HepG2 (cell line): ENCODE data around the gene LTB4R2. TPM values are rescaled to one million over a fixed set of nuclear protein-coding genes. Genes with fewer than 3 reads are reported as not detected.

Experiments used
- GLI4 ChIP-seq: sonication (generic); formaldehyde crosslinking; IDR thresholded peaks from 2 replicates; pipeline ENCODE4 v1.5.1; 2020; ENCODE audit warnings: missing genetic modification reagents, mild to moderate bottlenecking, moderate library complexity, borderline replicate concordance
- IKZF4 ChIP-seq: sonication (generic); formaldehyde crosslinking; IDR thresholded peaks from 2 replicates; pipeline ENCODE4 v1.5.1; 2020; ENCODE audit warnings: borderline replicate concordance, mild to moderate bottlenecking, low read depth, missing genetic modification reagents; ENCODE audit errors: not compliant biosample characterization
- KAT2B ChIP-seq: fragments of 150-350 bp; IDR thresholded peaks from 2 replicates; pipeline ENCODE4 v1.6.1; 2014; ENCODE audit warnings: low read depth, low read length, borderline replicate concordance
- KAT7 ChIP-seq: IDR thresholded peaks from 2 replicates; pipeline ENCODE4 v1.6.1; 2018; ENCODE audit warnings: borderline replicate concordance, missing compliant biosample characterization
- NR2C2 ChIP-seq: sonication (generic); formaldehyde crosslinking; IDR thresholded peaks from 2 replicates; pipeline ENCODE4 v1.4.0; 2020; ENCODE audit warnings: missing genetic modification reagents, mild to moderate bottlenecking, moderate library complexity, borderline replicate concordance
- POLR2G ChIP-seq: fragments of 200-400 bp; formaldehyde crosslinking; IDR thresholded peaks from 2 replicates; pipeline ENCODE4 v1.6.1; 2018; ENCODE audit warnings: mild to moderate bottlenecking, low read depth, low read length, moderate library complexity
- PTBP1 ChIP-seq: fragments of 200-400 bp; formaldehyde crosslinking; IDR thresholded peaks from 2 replicates; pipeline ENCODE4 v1.6.1; 2018; ENCODE audit warnings: low read length, low read depth; ENCODE audit not compliant: poor library complexity, severe bottlenecking
- ZNF101 ChIP-seq: sonication (generic); formaldehyde crosslinking; IDR thresholded peaks from 2 replicates; pipeline ENCODE4 v1.4.0; 2020; ENCODE audit warnings: mild to moderate bottlenecking, low read depth, missing genetic modification reagents, borderline replicate concordance
- ZNF556 ChIP-seq: sonication (generic); formaldehyde crosslinking; IDR thresholded peaks from 2 replicates; pipeline ENCODE4 v1.4.0; 2020; ENCODE audit warnings: mild to moderate bottlenecking, missing genetic modification reagents, borderline replicate concordance
- ZNF746 ChIP-seq: sonication (generic); formaldehyde crosslinking; IDR thresholded peaks from 2 replicates; pipeline ENCODE4 v1.8.0; 2022; ENCODE audit warnings: mild to moderate bottlenecking, missing genetic modification reagents
- polyA plus RNA-seq, 8 experiments: library from polyadenylated mRNA; depleted of rRNA in 3 of 8; stranded (reverse) in 7 of 8; unstranded in 1 of 8; fragments of >200 nt; fragmentation: Illumina TruSeq in 4 of 8; extraction: Trizol in 4 of 8; gene quantifications; 2 replicates each; pipeline versions ENCODE4 v1.2.1 to v1.2.3, GENCODE V29; 2011 to 2016; ENCODE audit warnings: low read depth in 4 of 8, missing spikeins in 1 of 8, mixed read lengths in 1 of 8; ENCODE audit not compliant: insufficient read depth in 1 of 8
- total RNA-seq, 5 experiments: library from RNA; depleted of rRNA; stranded (reverse); fragments of >200 nt; fragmentation: Illumina TruSeq; extraction: Trizol; gene quantifications; 2 replicates each; pipeline ENCODE4 v1.2.3, GENCODE V29; 2016; ENCODE audit warnings: low read depth in 1 of 5
- TF ChIP-seq, protein P1 (sequence below): IDR thresholded peaks from 2 replicates; pipeline ENCODE4 v1.6.1; 2016; ENCODE audit warnings: low read depth, missing genetic modification reagents, missing compliant biosample characterization
- TF ChIP-seq, protein P2 (sequence below): sonication (generic); formaldehyde crosslinking; conservative IDR thresholded peaks from 2 replicates; pipeline ENCODE4 v1.4.0; 2020; ENCODE audit warnings: missing genetic modification reagents
- TF ChIP-seq, protein P3 (sequence below): sonication (generic); formaldehyde crosslinking; IDR thresholded peaks from 2 replicates; pipeline ENCODE4 v1.5.1; 2020; ENCODE audit warnings: missing genetic modification reagents, mild to moderate bottlenecking, borderline replicate concordance
- TF ChIP-seq, protein P4 (sequence below): sonication (generic); formaldehyde crosslinking; IDR thresholded peaks from 2 replicates; pipeline ENCODE4 v1.5.0; 2020; ENCODE audit warnings: missing genetic modification reagents, mild to moderate bottlenecking, borderline replicate concordance
- TF ChIP-seq, protein P5 (sequence below): IDR thresholded peaks from 2 replicates; pipeline ENCODE4 v1.6.1; 2012; ENCODE audit warnings: low read depth, low read length, improper control_type of control experiment

LTB4R2 gene
- total and polyA plus RNA-seq, 2 of the 13 experiments (the other 11 are each of a cell fraction or from before 2014, with no cell fraction given), result 3.9 to 6.9 TPM

DNA sequence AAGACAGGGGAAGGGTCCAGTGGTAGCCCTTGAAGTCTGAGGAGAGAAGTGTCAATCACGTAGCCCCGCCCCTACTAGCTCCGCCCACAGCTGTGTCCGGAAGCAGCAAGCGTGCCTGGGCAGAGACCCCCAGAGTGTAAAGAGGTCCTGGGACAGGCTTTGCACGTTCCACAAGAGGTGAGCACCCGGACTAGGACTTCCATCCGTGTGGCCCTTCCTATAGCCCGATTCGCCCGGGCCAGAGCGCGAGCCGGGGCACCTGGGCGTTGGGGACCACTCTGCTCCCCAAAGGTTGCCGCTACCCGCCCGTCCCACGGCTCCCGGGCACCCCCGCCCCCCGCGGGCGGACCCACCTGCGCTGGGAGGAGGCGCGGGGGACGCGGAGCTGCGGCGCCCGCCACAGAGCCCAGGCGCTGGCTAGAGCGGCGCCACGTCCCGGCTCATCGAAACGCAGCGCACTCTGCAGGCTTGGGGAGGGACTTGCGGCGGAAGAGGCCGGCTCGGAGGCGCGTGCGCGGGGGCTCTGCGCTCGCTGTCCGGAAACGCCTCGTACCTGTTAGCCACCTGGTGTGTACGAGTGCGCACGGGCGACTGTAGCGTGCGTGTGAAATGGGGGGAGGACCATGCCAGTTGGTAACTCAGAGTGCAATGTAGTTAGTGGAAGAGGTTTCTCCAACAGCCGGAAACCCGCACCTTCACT is 38.7 kb upstream of the LTB4R2 start, which contains the start of gene RABGGTA (continued):
- TF ChIP-seq, protein P1, sequence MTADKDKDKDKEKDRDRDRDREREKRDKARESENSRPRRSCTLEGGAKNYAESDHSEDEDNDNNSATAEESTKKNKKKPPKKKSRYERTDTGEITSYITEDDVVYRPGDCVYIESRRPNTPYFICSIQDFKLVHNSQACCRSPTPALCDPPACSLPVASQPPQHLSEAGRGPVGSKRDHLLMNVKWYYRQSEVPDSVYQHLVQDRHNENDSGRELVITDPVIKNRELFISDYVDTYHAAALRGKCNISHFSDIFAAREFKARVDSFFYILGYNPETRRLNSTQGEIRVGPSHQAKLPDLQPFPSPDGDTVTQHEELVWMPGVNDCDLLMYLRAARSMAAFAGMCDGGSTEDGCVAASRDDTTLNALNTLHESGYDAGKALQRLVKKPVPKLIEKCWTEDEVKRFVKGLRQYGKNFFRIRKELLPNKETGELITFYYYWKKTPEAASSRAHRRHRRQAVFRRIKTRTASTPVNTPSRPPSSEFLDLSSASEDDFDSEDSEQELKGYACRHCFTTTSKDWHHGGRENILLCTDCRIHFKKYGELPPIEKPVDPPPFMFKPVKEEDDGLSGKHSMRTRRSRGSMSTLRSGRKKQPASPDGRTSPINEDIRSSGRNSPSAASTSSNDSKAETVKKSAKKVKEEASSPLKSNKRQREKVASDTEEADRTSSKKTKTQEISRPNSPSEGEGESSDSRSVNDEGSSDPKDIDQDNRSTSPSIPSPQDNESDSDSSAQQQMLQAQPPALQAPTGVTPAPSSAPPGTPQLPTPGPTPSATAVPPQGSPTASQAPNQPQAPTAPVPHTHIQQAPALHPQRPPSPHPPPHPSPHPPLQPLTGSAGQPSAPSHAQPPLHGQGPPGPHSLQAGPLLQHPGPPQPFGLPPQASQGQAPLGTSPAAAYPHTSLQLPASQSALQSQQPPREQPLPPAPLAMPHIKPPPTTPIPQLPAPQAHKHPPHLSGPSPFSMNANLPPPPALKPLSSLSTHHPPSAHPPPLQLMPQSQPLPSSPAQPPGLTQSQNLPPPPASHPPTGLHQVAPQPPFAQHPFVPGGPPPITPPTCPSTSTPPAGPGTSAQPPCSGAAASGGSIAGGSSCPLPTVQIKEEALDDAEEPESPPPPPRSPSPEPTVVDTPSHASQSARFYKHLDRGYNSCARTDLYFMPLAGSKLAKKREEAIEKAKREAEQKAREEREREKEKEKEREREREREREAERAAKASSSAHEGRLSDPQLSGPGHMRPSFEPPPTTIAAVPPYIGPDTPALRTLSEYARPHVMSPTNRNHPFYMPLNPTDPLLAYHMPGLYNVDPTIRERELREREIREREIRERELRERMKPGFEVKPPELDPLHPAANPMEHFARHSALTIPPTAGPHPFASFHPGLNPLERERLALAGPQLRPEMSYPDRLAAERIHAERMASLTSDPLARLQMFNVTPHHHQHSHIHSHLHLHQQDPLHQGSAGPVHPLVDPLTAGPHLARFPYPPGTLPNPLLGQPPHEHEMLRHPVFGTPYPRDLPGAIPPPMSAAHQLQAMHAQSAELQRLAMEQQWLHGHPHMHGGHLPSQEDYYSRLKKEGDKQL, result 0 out of 2 replicates have a peak, but pooled peaks have one; percentile 80
- TF ChIP-seq KAT7 (CRISPR knock-in tag) (peak; percentile 100), ZNF746 (CRISPR knock-in tag) (peak; percentile 82), KAT2B (no peak), IKZF4 (CRISPR knock-in tag) (peak; percentile 91), PTBP1 (no peak), NR2C2 (CRISPR knock-in tag) (peak; percentile 94), GLI4 (CRISPR knock-in tag) (peak; percentile 97), ZNF556 (peak; percentile 100), POLR2G (peak; percentile 100), ZNF101 (CRISPR knock-in tag) (peak; percentile 90; the same call in 1 of the 2 replicates)
- TF ChIP-seq, protein P2, sequence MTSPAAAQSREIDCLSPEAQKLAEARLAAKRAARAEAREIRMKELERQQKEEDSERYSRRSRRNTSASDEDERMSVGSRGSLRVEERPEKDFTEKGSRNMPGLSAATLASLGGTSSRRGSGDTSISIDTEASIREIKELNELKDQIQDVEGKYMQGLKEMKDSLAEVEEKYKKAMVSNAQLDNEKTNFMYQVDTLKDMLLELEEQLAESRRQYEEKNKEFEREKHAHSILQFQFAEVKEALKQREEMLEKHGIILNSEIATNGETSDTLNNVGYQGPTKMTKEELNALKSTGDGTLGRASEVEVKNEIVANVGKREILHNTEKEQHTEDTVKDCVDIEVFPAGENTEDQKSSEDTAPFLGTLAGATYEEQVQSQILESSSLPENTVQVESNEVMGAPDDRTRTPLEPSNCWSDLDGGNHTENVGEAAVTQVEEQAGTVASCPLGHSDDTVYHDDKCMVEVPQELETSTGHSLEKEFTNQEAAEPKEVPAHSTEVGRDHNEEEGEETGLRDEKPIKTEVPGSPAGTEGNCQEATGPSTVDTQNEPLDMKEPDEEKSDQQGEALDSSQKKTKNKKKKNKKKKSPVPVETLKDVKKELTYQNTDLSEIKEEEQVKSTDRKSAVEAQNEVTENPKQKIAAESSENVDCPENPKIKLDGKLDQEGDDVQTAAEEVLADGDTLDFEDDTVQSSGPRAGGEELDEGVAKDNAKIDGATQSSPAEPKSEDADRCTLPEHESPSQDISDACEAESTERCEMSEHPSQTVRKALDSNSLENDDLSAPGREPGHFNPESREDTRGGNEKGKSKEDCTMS (CRISPR knock-in tag), result no peak
- TF ChIP-seq, protein P3, sequence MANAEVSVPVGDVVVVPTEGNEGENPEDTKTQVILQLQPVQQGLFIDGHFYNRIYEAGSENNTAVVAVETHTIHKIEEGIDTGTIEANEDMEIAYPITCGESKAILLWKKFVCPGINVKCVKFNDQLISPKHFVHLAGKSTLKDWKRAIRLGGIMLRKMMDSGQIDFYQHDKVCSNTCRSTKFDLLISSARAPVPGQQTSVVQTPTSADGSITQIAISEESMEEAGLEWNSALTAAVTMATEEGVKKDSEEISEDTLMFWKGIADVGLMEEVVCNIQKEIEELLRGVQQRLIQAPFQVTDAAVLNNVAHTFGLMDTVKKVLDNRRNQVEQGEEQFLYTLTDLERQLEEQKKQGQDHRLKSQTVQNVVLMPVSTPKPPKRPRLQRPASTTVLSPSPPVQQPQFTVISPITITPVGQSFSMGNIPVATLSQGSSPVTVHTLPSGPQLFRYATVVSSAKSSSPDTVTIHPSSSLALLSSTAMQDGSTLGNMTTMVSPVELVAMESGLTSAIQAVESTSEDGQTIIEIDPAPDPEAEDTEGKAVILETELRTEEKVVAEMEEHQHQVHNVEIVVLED (CRISPR knock-in tag), result peak; percentile 98
- TF ChIP-seq, protein P4, sequence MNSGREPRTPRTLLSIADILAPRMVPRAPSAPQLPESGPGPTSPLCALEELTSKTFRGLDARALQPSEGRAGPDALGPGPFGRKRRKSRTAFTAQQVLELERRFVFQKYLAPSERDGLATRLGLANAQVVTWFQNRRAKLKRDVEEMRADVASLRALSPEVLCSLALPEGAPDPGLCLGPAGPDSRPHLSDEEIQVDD, result peak; percentile 98; the same call in 1 of the 2 replicates
- TF ChIP-seq, protein P5, sequence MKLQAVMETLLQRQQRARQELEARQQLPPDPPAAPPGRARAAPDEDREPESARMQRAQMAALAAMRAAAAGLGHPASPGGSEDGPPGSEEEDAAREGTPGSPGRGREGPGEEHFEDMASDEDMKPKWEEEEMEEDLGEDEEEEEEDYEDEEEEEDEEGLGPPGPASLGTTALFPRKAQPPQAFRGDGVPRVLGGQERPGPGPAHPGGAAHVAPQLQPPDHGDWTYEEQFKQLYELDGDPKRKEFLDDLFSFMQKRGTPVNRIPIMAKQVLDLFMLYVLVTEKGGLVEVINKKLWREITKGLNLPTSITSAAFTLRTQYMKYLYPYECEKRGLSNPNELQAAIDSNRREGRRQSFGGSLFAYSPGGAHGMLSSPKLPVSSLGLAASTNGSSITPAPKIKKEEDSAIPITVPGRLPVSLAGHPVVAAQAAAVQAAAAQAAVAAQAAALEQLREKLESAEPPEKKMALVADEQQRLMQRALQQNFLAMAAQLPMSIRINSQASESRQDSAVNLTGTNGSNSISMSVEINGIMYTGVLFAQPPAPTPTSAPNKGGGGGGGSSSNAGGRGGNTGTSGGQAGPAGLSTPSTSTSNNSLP, result peak; percentile 72
